ENCODE measurements around the gene GPR132.

DNA sequence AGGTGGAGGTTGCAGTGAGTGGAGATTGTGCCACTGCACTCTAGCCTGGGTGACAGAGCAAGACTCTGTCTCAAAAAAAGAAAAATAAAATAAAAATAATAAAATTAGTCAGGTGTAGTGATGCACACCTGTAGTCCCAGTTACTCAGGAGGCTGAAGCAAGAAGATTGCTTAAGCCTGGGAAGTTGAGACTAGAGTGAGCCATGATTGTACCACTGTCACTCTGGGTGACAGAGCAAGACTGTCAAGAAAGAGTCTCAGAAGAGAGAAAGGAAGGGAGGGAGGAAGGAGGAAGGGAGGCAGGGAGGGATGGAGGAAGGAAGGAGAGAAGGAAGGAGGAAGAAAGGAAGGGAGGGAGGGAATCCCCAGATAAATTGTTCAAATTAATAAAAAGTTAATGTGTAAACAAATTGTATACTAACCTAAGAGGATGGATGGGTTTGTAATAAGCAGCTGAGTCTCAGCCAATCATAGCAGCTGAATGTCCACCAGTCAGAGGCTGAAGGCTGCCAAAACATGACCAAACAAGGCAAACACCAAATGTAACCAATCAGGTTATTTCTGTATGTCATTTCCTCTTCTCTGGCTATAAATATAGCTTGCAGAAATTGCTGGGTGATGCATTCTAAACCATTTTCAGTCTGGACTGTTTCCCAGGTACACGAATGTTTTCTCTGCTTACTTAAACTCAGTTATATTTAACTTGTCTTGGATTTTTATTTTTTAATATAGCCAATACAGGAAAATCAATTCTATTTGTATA is 38.2 kb downstream of the GPR132 start:
- TF ChIP-seq, protein P1, sequence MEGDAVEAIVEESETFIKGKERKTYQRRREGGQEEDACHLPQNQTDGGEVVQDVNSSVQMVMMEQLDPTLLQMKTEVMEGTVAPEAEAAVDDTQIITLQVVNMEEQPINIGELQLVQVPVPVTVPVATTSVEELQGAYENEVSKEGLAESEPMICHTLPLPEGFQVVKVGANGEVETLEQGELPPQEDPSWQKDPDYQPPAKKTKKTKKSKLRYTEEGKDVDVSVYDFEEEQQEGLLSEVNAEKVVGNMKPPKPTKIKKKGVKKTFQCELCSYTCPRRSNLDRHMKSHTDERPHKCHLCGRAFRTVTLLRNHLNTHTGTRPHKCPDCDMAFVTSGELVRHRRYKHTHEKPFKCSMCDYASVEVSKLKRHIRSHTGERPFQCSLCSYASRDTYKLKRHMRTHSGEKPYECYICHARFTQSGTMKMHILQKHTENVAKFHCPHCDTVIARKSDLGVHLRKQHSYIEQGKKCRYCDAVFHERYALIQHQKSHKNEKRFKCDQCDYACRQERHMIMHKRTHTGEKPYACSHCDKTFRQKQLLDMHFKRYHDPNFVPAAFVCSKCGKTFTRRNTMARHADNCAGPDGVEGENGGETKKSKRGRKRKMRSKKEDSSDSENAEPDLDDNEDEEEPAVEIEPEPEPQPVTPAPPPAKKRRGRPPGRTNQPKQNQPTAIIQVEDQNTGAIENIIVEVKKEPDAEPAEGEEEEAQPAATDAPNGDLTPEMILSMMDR (IDR thresholded peaks at IDR 0.05; ENCODE audit: control extremely low read depth in 1 of 3, insufficient read depth in 1 of 3, low read depth in 1 of 3, low read length in 3 of 3), result no peak
- TF ChIP-seq POLR2A (IDR thresholded peaks at IDR 0.05; ENCODE audit: control extremely low read depth in 1 of 2, low read depth in 2 of 2, low read length in 2 of 2) (no peak), EZH2 (IDR thresholded peaks at IDR 0.05; ENCODE audit: low read depth, low read length, severe bottlenecking) (no peak), CBX8 (IDR thresholded peaks at IDR 0.05; ENCODE audit: borderline replicate concordance, low read depth, low read length) (no peak)

Data from H1 (cell line).